Heart right ventricle (tissue), 16 donors: Measurements from ENCODE around the gene TMEM79. TPM values are rescaled to one million over a fixed set of nuclear protein-coding genes. Genes with fewer than 3 reads are reported as not detected.
A peak's percentile ranks its signal among the peaks of the same experiment; 100 is the strongest.

ENCODE experiments used
- ATAC-seq, 8 donors: fragments of 200-7000 bp; cut with Tn5 transposase; one replicate each; pipeline ENCODE4 v1.9.1; 2020; ENCODE audit warnings: mild to moderate bottlenecking in 8 of 8, moderate library complexity in 8 of 8, moderate number of reproducible peaks in 1 of 8
- DNase-seq, 2 donors: peaks; one replicate each; pipeline ENCODE4 v3.0.0-alpha.2; 2020
- H3K27ac ChIP-seq, 10 donors: fragments of 200-600 bp; sonication (generic) in 2 of 10; one replicate each; pipeline versions ENCODE4 v1.5.0 to v1.8.0; 2020 to 2022; ENCODE audit warnings: mild to moderate bottlenecking in 3 of 10
- H3K27me3 ChIP-seq, 7 donors: fragments of 200-600 bp; one replicate each; pipeline ENCODE4 v1.8.0; 2021 to 2022; ENCODE audit warnings: mild to moderate bottlenecking in 2 of 7
- H3K36me3 ChIP-seq, 9 donors: fragments of 200-600 bp; sonication (generic) in 1 of 9; one replicate each; pipeline versions ENCODE4 v1.5.0 to v1.8.0; 2020 to 2022; ENCODE audit warnings: mild to moderate bottlenecking in 2 of 9
- H3K4me1 ChIP-seq, 9 donors: fragments of 200-600 bp; sonication (generic) in 1 of 9; one replicate each; pipeline versions ENCODE4 v1.5.0 to v1.8.0; 2020 to 2022; ENCODE audit warnings: mild to moderate bottlenecking in 4 of 9
- H3K4me3 ChIP-seq, 10 donors: fragments of 200-600 bp; sonication (generic) in 2 of 10; one replicate each; pipeline versions ENCODE4 v1.5.0 to v1.8.0; 2020 to 2022; ENCODE audit warnings: mild to moderate bottlenecking in 7 of 10, moderate library complexity in 2 of 10
- H3K9me3 ChIP-seq, 11 donors: fragments of 200-600 bp in 10 of 11; sonication (generic) in 2 of 11; one replicate each; pipeline versions ENCODE4 v1.5.0 to v1.8.0; 2013 to 2022; ENCODE audit warnings: mild to moderate bottlenecking in 2 of 11, control low read depth in 1 of 11, moderate library complexity in 1 of 11
- CTCF ChIP-seq, 9 donors: fragments of 200-600 bp; sonication (generic) in 2 of 9; IDR thresholded peaks; one replicate each; pipeline versions ENCODE4 v1.5.0 to v1.8.0; 2021 to 2022; ENCODE audit warnings: antibody characterized with exemption in 9 of 9, mild to moderate bottlenecking in 5 of 9, moderate library complexity in 1 of 9
- WGBS, 2 donors: extraction: QIAGEN DNeasy Blood & Tissue Kit; methylation state at CpG; one replicate each; pipeline ENCODE4 v1.1.7; 2013; ENCODE audit warnings: inconsistent platforms in 1 of 2; 5-methylcytosine and 5-hydroxymethylcytosine counted together
- intact Hi-C, 10 donors: fragments of 100-400 bp; cut with DNase I; formaldehyde crosslinking; loops; one replicate each; pipeline versions ENCODE4 v1.11.1 to v1.14.2; 2022
- polyA plus RNA-seq, 2 donors: library from polyadenylated mRNA; stranded (reverse); fragments of 200-250 nt; gene quantifications; one replicate each; pipeline ENCODE4 v1.2.3, GENCODE V29; 2013
- total RNA-seq, 10 donors: library from RNA; stranded (reverse); fragmentation: NEBNext Ultra II Directional in 3 of 10; extraction: Animal tissue kit (Norgen Biotek cat#: 25700) in 3 of 10; gene quantifications; one replicate each; pipeline versions ENCODE4 v1.2.1 to v1.2.4, GENCODE V29; 2021 to 2023
- donor health status: Arrhythmogenic right ventricular cardiomyopathy.
- donor health status: ischemic (EF 13 %, LVEDD 7.1; RV severe dilation, severe dysfunction).
- donor health status: healthy with polysubstance abuse.
- donor health status: DM: no; HTN: yes; CAD: no.
- donor health status: DM: no; HTN: no; CAD: no.
- donor health status: ischemic (EF 25% LVEDD 6.9; RV normal size, moderate dysfunction).
- donor health status: ischemic (EF 25% LVEDD 5.7; RV mildly dilated, moderate dysfunction).
- donor health status: healthy.
- donor health status: DM: yes; HTN: yes; CAD: no.
- donor health status: Ischemic cardiomyopathy.
- donor health status: ischemic (EF 35%, LVEDD 5.7; RV mildly dilated, moderate dysfunction).
- donor health status: nonischemic (EF 11% LVEDD 7.7; RV severe dilation, severe dysfunction).
- donor health status: DM: yes; HTN: yes; CAD: no.
- donor health status: PGD.
- donor health status: ischemic (EF 29% LVEDD 5.4; RV normal size, mild dysfunction).
- donor health status: nonischemic (EF 23%, LVEDD 6.1; RV moderate dilation, normal function).

The TMEM79 gene
- total and polyA plus RNA-seq, 12 donors = 0.82 to 2.3 (median 1.7) TPM

- H3K4me1 ChIP-seq = peaks cover 8 to 25% (median 20%) of the 10 kb centered on the region in 9 donors
- H3K4me3 ChIP-seq = peak within 1 kb of the TSS; percentile 63 to 99 (median 86)
- ATAC-seq (peak; percentile 97 to 99 (median 97)), DNase-seq (peak; percentile 100)
- TF ChIP-seq CTCF (IDR thresholded peaks at IDR 0.05) = no peak
- no peaks in the 10 kb centered on the region for H3K9me3 ChIP-seq
- peaks cover 0 to 31% (median 18%) of the 10 kb centered on the region in 9 donors for H3K36me3 ChIP-seq
- WGBS, 2 donors = 0% methylated on average over 47 of the region's 47 CpGs
- H3K27me3 ChIP-seq = no peaks in the 10 kb centered on the region
- intact Hi-C loops = no loop called here
- peak within 1 kb of the TSS; percentile 47 to 93 (median 82) for H3K27ac ChIP-seq
Observed at GRCh38 chr1:156338180-156338976, 54.3 kb downstream of the TMEM79 start, which contains the start of the genes CCT3 and TSACC. TSS of gene CCT3 (minus strand) at chr1:156338292. CDS start at chr1:156338184, 108 bp downstream. TSS of gene TSACC (plus strand) at chr1:156338526. CDS start at chr1:156339758, 1,232 bp downstream.

Other genes with a start within 250 kb of the TMEM79 start
- gene UBQLN4, start 230.5 kb upstream of the TMEM79 start, total RNA-seq = 10 to 100 TPM; 19.9 to 32.2 (median 26.2) TPM
- 10 to 100 TPM; 15.7 to 19.7 TPM for gene UBQLN4, start 230.5 kb upstream of the TMEM79 start, polyA plus RNA-seq
- gene LAMTOR2, start 229.5 kb upstream of the TMEM79 start, total RNA-seq = 10 to 100 TPM; 49.4 to 64.9 (median 59.6) TPM
- gene LAMTOR2, start 229.5 kb upstream of the TMEM79 start, polyA plus RNA-seq = 100 to 1,000 TPM in 1 of 2 donors, 10 to 100 TPM in 1; 94.3 to 105 TPM
- under 1 TPM in 1 of 10 donors, not detected in 9; 0.50 TPM for gene RAB25, start 223.2 kb upstream of the TMEM79 start, total RNA-seq
- gene RAB25, start 223.2 kb upstream of the TMEM79 start, polyA plus RNA-seq = under 1 TPM in 1 of 2 donors, not detected in 1; 0.17 TPM
- gene MEX3A, start 201.9 kb upstream of the TMEM79 start, total RNA-seq = under 1 TPM; 0.09 to 0.31 (median 0.19) TPM
- under 1 TPM; 0.17 to 0.29 TPM for gene MEX3A, start 201.9 kb upstream of the TMEM79 start, polyA plus RNA-seq
- gene LMNA, start 169.6 kb upstream of the TMEM79 start, total RNA-seq = 100 to 1,000 TPM; 213 to 554 (median 267) TPM
- 100 to 1,000 TPM; 286 to 356 TPM for gene LMNA, start 169.6 kb upstream of the TMEM79 start, polyA plus RNA-seq
- gene SEMA4A, start 130.7 kb upstream of the TMEM79 start, total RNA-seq = 1 to 10 TPM in 9 of 10 donors, under 1 TPM in 1; 0.98 to 6.8 (median 1.8) TPM
- 1 to 10 TPM; 1.1 to 2.0 TPM for gene SEMA4A, start 130.7 kb upstream of the TMEM79 start, polyA plus RNA-seq
- 10 to 100 TPM; 15.4 to 26.0 (median 20.1) TPM for gene SLC25A44, start 90.2 kb upstream of the TMEM79 start, total RNA-seq
- 10 to 100 TPM in 1 of 2 donors, 1 to 10 TPM in 1; 7.0 to 15.8 TPM for gene SLC25A44, start 90.2 kb upstream of the TMEM79 start, polyA plus RNA-seq
- 10 to 100 TPM; 55.9 to 87.3 (median 66.4) TPM for gene PMF1, start 71.3 kb upstream of the TMEM79 start, total RNA-seq
- gene PMF1, start 71.3 kb upstream of the TMEM79 start, polyA plus RNA-seq = 100 to 1,000 TPM in 1 of 2 donors, 10 to 100 TPM in 1; 92.0 to 122 TPM
- gene BGLAP, start 42.1 kb upstream of the TMEM79 start, total RNA-seq = under 1 TPM in 7 of 10 donors, not detected in 3; 0.30 to 0.85 (median 0.52) TPM
- gene BGLAP, start 42.1 kb upstream of the TMEM79 start, polyA plus RNA-seq = 1 to 10 TPM in 1 of 2 donors, under 1 TPM in 1; 0.39 to 1.3 TPM
- 1 to 10 TPM in 2 of 10 donors, under 1 TPM in 8; 0.44 to 1.2 (median 0.77) TPM for gene PAQR6, start 36.3 kb upstream of the TMEM79 start, total RNA-seq
- gene PAQR6, start 36.3 kb upstream of the TMEM79 start, polyA plus RNA-seq = 1 to 10 TPM in 1 of 2 donors, under 1 TPM in 1; 0.39 to 1.5 TPM
- 10 to 100 TPM; 53.1 to 93.0 (median 77.7) TPM for gene SMG5, start 1.5 kb upstream of the TMEM79 start, total RNA-seq
- 10 to 100 TPM; 38.7 to 44.8 TPM for gene SMG5, start 1.5 kb upstream of the TMEM79 start, polyA plus RNA-seq
- 10 to 100 TPM; 10.9 to 43.8 (median 14.2) TPM for gene GLMP, start 11.4 kb downstream of the TMEM79 start, total RNA-seq
- gene GLMP, start 11.4 kb downstream of the TMEM79 start, polyA plus RNA-seq = 10 to 100 TPM; 11.9 to 25.6 TPM
- gene VHLL, start 15.0 kb downstream of the TMEM79 start, total RNA-seq = not detected
- gene VHLL, start 15.0 kb downstream of the TMEM79 start, polyA plus RNA-seq = not detected
- gene CCT3, start 54.0 kb downstream of the TMEM79 start, total RNA-seq = 100 to 1,000 TPM; 102 to 142 (median 127) TPM
- gene CCT3, start 54.0 kb downstream of the TMEM79 start, polyA plus RNA-seq = 100 to 1,000 TPM in 1 of 2 donors, 10 to 100 TPM in 1; 76.2 to 212 TPM
- gene TSACC, start 54.2 kb downstream of the TMEM79 start, total RNA-seq = under 1 TPM in 3 of 10 donors, not detected in 7; 0.64 to 0.79 (median 0.66) TPM
- gene TSACC, start 54.2 kb downstream of the TMEM79 start, polyA plus RNA-seq = not detected
- not detected for gene RHBG, start 84.9 kb downstream of the TMEM79 start, total RNA-seq
- gene RHBG, start 84.9 kb downstream of the TMEM79 start, polyA plus RNA-seq = not detected
- gene MEF2D, start 216.4 kb downstream of the TMEM79 start, total RNA-seq = 100 to 1,000 TPM in 4 of 10 donors, 10 to 100 TPM in 6; 81.1 to 127 (median 96.5) TPM
- 10 to 100 TPM; 31.6 to 37.7 TPM for gene MEF2D, start 216.4 kb downstream of the TMEM79 start, polyA plus RNA-seq